Neural progenitor cell (in vitro differentiated cells): Measurements from ENCODE around the gene IL15.

ENCODE experiments used
- EZH2 ChIP-seq: fragments of 200-600 bp; sonication (generic); IDR thresholded peaks from 2 replicates; pipeline ENCODE4 v1.6.1; 2017; ENCODE audit warnings: antibody characterized with exemption, mild to moderate bottlenecking, moderate library complexity
- TF ChIP-seq, protein P1 (sequence below): fragments of 200-600 bp; sonication (generic); IDR thresholded peaks from 2 replicates; pipeline ENCODE4 v1.5.1; 2017; ENCODE audit warnings: antibody characterized with exemption, mild to moderate bottlenecking

DNA sequence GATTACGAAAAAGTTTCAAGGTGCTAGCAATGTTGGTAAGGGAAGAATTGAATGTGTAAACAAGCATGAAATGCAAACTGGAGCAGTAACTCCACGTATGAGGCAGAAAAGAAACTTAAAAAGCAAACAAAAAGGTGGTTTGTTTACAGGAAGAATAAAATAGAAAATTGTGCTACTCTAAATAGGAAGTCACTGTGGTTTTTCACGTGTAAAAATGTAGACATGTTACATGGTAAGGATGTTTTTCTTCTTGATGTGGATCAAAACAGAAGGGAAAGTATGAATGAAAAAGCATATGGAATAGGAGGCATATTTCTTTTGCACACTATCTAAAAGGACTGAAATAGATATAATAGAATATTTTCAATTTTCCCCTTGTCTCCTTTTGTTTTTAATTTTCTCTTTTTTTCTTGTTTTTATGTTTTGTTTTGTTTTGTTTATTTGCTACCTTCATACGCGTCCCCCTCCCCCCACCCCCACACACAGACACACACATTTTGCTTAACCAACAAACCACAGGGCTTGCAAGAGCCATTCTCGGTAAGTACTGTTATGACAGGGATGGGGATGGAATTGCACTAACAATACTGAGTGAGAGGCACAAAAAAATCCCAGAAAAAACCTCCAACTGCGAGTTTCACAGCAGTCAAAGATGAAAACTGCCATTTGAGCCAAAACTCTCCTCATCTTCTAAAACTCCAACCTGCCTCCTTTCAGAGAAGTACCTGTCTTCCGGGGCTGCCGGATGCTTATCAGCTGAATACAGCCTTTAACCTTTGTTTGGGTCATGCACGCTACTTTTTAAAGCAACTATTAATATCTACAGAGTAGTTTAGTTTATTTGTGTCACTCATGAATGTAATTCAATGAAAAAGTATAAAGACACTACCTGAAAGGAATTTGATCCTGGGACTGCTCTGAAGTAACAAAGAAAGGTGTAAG, 135.8 kb downstream of the IL15 start:
- TF ChIP-seq, protein P1, sequence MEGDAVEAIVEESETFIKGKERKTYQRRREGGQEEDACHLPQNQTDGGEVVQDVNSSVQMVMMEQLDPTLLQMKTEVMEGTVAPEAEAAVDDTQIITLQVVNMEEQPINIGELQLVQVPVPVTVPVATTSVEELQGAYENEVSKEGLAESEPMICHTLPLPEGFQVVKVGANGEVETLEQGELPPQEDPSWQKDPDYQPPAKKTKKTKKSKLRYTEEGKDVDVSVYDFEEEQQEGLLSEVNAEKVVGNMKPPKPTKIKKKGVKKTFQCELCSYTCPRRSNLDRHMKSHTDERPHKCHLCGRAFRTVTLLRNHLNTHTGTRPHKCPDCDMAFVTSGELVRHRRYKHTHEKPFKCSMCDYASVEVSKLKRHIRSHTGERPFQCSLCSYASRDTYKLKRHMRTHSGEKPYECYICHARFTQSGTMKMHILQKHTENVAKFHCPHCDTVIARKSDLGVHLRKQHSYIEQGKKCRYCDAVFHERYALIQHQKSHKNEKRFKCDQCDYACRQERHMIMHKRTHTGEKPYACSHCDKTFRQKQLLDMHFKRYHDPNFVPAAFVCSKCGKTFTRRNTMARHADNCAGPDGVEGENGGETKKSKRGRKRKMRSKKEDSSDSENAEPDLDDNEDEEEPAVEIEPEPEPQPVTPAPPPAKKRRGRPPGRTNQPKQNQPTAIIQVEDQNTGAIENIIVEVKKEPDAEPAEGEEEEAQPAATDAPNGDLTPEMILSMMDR: no peak
- no peak for TF ChIP-seq EZH2
